GM21786 (cell line): Measurements from ENCODE around the gene UTRN.
A peak's percentile ranks its signal among the peaks of the same experiment; 100 is the strongest.

ENCODE experiments used
- ATAC-seq: cut with Tn5 transposase; IDR thresholded peaks from one replicate; pipeline ENCODE4 v1.9.1; 2021; ENCODE audit not compliant: unreplicated experiment

Gene UTRN

GRCh38 chr6:144283646-144284477, 1.3 kb upstream of the UTRN start:
- ATAC-seq: no peak

- ATAC-seq: no peak
These were observed 705 bp upstream of the UTRN start for GRCh38 chr6:144284478-144284782.

- ATAC-seq: peak; percentile 16
These were observed 338 bp downstream of the UTRN start for GRCh38 chr6:144285548-144285797.

GRCh38 chr6:144285798-144286502, 815 bp downstream of the UTRN start:
- peak; percentile 31 for ATAC-seq

GRCh38 chr6:144286503-144287393, 1.6 kb downstream of the UTRN start:
- no peak for ATAC-seq

- no peak for ATAC-seq
These were observed 3.9 kb downstream of the UTRN start for GRCh38 chr6:144289006-144289405.

- no peak for ATAC-seq
These were observed 7.2 kb downstream of the UTRN start for GRCh38 chr6:144292372-144292771.

GRCh38 chr6:144294016-144294415, 8.9 kb downstream of the UTRN start:
- ATAC-seq: no peak

GRCh38 chr6:144295211-144295610, 10.1 kb downstream of the UTRN start:
- no peak for ATAC-seq

- ATAC-seq: no peak
These were observed 11.0 kb downstream of the UTRN start for GRCh38 chr6:144295981-144296767.

GRCh38 chr6:144296973-144297372, 11.8 kb downstream of the UTRN start:
- ATAC-seq: no peak

- no peak for ATAC-seq
These were observed 12.5 kb downstream of the UTRN start for GRCh38 chr6:144297511-144298100.

- ATAC-seq: no peak
These were observed 13.1 kb downstream of the UTRN start for GRCh38 chr6:144298194-144298593.

GRCh38 chr6:144298916-144299315, 13.8 kb downstream of the UTRN start:
- ATAC-seq: no peak

- no peak for ATAC-seq
These were observed 17.7 kb downstream of the UTRN start for GRCh38 chr6:144302701-144303372.

GRCh38 chr6:144304223-144304848, 19.2 kb downstream of the UTRN start:
- no peak for ATAC-seq

- ATAC-seq: peak; percentile 16
These were observed 20.4 kb downstream of the UTRN start for GRCh38 chr6:144305567-144305966.

- ATAC-seq: peak; percentile 93
These were observed 20.9 kb downstream of the UTRN start for GRCh38 chr6:144305985-144306384.

- ATAC-seq: no peak
These were observed 22.7 kb downstream of the UTRN start for GRCh38 chr6:144307880-144308279.

- peak; percentile 35 for ATAC-seq
These were observed 25.6 kb downstream of the UTRN start for GRCh38 chr6:144310765-144311164.
